NCI-H1930 (cell line): ENCODE data around the gene JAK1.

Experiments used
- DNase-seq, 2 experiments: peaks; one replicate each; lab custom pipeline; 2025; lab: John Stamatoyannopoulos, UW

Gene JAK1

GRCh38 chr1:64980745-64981600 lies 14.6 kb upstream of the JAK1 start:
- no peak for DNase-seq

DNA sequence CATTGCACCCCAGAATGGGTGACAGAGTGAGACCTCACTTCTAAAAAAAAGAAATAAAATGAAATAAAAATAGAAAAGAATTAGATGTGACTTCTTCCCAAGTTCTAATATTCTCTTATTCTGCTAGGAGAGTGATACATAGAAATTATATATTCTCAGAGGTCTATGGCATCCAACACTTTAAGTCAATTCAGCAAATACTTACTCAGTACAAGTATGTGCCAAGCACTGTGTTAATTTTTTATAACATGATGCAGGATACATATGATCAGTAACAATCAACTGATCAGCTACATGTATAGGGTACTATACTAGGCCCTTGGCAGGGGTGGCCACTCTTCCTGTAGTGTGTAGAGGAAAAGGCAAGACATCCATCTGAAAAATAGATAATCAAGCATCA lies 13.0 kb upstream of the JAK1 start:
- no peak for DNase-seq

GRCh38 chr1:64976361-64976760 lies 10.0 kb upstream of the JAK1 start:
- no peak for DNase-seq

DNA sequence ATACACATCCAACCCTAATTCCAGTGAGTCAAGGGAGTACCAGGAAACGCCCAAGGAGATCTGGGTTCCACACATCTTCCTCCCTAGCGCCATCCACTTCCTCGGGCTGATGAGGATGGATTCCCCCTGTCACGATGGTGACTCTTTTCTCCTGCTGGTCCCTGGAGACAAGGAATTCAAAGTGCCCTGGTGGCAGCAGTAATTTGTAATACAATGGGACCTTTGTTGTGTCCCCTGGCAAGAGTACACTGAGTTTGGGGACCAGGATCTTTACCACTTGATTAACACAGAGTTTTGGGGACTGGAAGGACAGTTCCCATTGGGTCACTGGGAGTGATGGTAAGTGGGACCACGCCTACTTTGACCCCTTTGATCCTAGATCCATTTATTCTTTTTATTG lies 9.4 kb upstream of the JAK1 start:
- no peak for DNase-seq

DNA sequence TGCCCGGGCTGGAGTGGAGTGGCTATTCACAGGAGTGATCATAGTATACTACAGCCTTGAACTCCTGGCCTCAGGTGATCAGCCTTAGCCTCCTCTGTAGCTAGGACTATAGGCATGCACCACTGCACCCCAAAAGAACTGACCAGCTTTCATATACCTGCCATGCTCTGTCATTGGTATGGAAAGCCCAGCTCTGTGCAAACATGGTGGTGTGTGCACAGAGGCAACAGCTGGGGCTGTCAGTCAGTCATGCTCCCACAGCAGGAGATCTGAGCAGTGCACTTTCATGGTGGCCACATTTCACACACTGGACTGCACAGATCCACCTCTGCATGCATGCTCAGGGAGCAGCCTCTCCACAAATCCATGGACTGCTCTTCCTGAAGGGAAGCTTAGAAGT lies 8.8 kb upstream of the JAK1 start:
- no peak for DNase-seq

- DNase-seq = no peak
Measured at GRCh38 chr1:64974288-64974825, 8.0 kb upstream of the JAK1 start.

DNA sequence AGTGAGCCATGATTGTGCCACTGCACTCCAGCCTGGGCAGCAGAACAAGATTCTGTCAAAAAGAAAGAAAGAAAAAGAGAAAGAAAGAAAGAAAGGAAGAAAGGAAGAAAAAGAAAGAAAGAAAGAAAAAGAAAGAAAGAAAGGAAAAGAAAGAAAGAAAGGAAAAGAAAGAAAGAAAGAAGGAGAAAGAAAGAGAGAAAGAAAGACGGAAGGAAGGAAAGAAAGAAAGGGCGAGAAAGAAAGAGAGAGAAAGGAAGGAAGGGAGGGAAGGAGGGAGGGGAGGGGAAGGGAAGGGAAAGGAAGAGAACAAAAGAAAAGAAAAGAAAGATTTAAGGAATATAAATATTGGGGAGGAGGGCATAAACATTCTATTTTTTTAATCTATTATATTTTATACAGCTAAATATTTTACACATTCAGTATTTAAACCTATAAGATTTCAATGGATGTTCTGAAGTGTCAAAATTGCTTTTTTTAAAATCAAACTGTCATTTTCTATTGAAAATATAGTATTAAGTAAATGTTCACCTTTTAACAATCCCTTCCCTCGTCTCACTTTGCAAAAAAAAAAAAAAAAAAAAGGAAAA lies 6.8 kb upstream of the JAK1 start:
- DNase-seq = no peak

DNA sequence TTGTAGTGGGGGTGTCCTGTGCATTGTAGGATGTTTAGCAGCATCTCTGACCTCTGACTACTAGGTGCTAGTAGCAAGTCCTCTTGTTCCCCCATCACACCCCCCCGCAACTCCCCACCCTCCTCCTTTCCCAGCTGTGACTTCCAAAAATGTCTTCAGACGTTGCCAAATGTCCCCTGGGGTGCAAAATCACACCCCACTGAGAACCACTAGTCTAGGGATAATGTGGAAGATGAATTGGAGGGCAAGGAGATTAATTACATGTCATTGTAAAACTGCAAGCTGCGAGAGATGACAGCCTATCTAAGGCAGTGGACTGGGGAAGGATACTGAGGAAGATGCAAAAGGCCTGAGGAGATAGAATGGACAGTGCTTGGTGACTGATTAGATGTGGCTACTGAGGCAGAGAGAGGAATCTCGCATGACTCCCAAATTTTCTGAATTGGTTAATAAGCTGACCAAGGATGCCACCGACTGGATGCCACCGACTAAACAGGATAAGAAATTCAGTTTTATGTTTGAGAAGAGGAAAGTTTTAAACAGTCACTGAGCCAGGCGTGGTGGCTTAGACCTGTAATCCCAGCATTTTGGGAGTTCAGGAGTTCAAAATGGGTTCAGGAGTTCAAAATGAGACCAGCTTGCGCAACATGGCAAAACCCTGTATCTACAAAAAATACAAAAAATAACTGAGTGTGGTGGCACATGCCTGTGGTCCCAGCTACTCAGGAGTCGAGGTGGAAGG lies 3.1 kb upstream of the JAK1 start:
- DNase-seq = no peak

GRCh38 chr1:64967381-64967780 lies 1.0 kb upstream of the JAK1 start:
- no peak for DNase-seq

DNA sequence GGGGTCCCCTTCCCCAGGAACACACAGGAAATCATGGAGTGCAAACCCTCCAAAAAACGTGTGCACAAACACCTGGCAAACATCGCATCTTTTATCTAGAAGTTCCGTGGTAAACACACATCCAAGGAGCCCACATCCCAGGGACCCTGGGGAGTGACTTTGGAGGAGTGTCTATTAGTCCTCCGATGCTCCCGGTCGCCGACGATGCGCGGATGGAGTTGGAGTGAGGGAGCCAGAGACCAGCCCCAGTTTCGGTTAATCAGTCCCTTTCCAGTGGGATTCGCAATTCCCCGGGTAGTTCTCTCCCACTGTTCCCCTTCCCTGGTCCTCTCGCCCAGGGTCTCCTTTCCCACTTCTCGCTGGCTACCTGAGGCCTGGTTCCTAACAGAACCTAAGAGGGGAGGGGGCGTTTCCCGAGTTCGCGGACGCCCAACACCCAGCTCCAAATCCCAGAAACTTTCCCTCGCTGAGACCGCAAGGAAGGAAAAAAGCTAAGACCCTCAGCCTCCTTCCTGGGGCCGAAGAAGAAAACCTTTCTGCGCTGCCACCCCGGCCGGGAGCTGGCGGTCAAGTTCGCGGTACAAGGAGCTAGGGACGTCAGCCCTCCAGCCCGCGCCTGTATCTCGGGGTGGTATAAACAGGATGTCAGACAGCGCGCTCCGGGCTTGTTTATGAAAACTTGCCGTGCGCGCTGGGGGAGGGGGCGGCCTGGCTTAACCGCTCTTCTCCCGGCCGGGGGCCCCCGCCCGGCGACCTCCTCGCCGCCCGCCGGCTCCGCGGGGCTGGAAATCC lies 787 bp downstream of the JAK1 start:
- no peak for DNase-seq

GRCh38 chr1:64963466-64963865 lies 2.9 kb downstream of the JAK1 start:
- no peak for DNase-seq

- DNase-seq = no peak
Measured at GRCh38 chr1:64962441-64962840, 3.9 kb downstream of the JAK1 start.

GRCh38 chr1:64961923-64962322 lies 4.4 kb downstream of the JAK1 start:
- no peak for DNase-seq

DNA sequence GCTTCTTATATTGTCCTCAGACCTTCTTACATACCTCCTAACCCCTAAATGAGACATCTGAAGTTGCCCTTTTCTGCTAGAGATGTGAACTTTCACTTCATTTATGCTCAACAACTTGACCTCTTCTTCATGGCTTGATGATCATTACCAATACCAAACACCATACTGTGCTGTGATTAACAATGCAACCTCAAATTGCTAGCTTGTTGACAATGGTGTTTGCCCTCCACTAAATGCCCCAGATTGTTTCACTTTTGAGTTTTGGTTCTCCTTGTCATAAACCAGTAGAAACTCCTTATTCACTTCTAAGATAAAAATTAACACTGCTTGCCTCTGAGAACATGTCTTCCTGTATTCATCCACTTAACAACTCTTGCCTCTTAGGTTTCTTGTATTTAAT lies 5.6 kb downstream of the JAK1 start:
- DNase-seq = no peak

DNA sequence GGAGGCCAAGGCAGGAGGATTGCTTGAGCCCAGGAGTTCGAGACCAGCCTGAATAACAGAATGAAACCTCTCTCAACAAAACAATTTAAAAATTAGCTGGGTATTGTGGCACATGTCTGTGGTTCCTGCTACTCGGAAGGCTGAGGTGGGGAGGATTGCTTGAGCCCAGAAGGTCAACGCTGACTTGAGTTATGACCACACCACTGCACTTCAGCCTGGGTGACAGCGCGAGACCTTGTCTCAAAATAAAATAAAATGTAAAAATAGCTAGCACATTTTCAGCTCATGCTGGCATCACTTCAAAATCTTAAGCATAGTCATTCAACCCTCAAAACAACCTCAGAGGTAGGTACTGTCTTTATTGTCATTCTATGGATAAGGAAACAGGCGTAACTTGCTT lies 6.4 kb downstream of the JAK1 start:
- DNase-seq = no peak

DNA sequence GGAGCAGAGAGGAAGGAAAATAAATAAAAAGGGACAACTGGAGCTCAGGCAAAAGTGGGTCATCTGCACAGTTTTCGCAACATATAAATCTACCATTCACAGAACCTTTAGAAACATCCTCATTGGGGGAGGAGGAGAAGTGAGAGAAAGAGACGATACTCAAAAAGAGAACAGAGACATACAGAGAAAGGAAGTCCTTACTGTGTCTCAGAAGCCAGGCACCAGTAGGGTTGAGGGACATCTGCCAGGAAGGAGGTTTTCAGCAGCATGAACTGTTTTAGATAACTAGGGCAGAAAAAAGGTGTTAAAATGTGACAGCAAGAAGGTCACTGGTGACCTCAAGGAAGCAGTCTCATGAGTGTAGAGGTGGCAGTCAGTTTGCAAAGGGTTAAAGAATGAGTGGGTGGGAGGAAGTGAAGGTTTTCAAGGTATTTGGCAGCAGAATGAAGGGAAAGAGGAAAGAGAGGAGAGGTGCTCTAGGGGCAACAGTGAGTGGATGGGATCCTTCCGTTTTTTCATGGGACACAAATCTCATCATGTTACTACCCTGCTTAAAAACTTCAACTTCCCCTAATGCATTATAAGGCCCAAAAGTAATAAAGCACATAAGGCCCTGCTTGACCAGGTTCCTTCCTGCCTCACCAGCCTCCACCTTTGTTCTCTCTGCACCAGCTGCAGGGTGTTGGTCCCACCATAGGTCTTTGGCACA lies 9.5 kb downstream of the JAK1 start:
- DNase-seq = no peak

DNA sequence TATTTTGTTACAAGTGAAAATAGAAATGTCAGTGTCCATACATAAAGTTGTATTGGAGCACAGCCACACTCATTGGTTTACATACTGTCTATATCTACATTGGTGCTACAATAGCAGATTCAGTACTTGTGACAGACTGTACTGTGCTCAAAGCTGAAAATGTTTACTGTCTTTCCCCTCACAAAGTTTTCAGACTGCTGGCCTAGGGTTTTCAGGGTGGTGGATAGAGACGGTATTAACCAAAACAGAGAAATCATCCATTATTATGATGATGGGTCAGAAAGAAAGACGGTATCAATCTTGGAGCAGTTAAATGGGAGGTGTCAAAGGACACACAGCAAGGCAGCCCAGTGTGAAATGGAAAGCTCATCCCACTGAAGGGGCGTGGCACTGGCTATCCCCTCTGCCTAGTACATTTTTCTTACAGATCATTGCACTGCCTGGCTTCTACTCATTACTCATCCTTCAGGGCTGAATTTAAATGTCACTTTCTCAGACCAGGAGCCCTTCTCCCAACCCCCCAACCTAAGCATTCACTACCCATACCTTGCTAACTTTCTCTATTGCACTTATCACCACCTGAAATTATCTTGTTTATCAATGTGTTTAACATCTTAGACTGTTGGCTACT lies 10.2 kb downstream of the JAK1 start:
- no peak for DNase-seq

- DNase-seq = no peak
Measured at GRCh38 chr1:64955097-64956009, 11.0 kb downstream of the JAK1 start.

GRCh38 chr1:64953241-64953640 lies 13.1 kb downstream of the JAK1 start:
- DNase-seq = no peak

DNA sequence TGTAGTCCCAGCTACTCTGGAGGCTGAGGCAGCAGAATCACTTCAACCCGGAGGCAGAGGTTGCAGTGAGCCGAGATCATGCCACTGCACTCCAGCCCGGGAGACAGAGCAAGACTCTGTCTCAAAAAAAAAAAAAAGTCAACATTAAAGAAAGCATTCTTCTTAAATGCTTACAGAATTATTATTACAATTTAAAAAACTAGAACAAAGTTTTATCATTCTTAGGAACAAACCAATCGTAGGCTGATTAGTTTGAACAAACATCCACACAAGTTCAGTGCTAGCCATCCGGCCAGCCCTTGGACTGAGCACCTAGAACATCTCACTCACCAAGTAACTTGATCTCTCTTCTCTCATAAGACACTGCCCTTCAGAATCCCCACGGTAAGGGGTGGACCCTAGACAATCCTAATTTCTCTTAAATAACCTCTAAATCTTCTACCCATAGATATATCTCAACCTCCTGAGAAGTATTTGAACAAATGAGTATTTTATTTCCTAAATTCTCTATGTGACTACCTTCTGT lies 16.0 kb downstream of the JAK1 start:
- no peak for DNase-seq
